ENCODE results near the gene PGK2. TPM values are rescaled to one million over a fixed set of nuclear protein-coding genes. Genes with fewer than 3 reads are reported as not detected.

Gene PGK2
- total and polyA plus RNA-seq, 2 donors from 2014 or later: not detected

- no peak for DNase-seq
- H3K9me3 ChIP-seq (ENCODE audit: control insufficient read depth in 2 of 3, insufficient read depth in 1 of 3, low read length in 3 of 3): no peaks in the 10 kb centered on the region
- H3K9ac ChIP-seq (ENCODE audit: low read length in 3 of 3): no peak overlapping the region
- H3K4me1 ChIP-seq (ENCODE audit: control insufficient read depth in 2 of 3, insufficient read depth in 2 of 3, low read depth in 1 of 3, low read length in 3 of 3): no peaks in the 10 kb centered on the region
- intact Hi-C loops (cut with DNase I): no loop called here
- no peak overlapping the region for H3K27ac ChIP-seq (ENCODE audit: low read depth in 2 of 2, low read length in 2 of 2)
- no peaks in the 10 kb centered on the region for H3K27me3 ChIP-seq (ENCODE audit: control insufficient read depth, insufficient read depth, low read length)
- TF ChIP-seq CTCF (IDR thresholded peaks at IDR 0.05; ENCODE audit: borderline replicate concordance, extremely low read depth, insufficient read depth): no peak
- no peak for FAIRE-seq
- no peak overlapping the region for H3K4me3 ChIP-seq (ENCODE audit: low read length in 3 of 3)
- H3K36me3 ChIP-seq (ENCODE audit: control insufficient read depth in 2 of 3, insufficient read depth in 3 of 3, low read length in 3 of 3): no peaks in the 10 kb centered on the region
These were observed 10.6 kb downstream of the PGK2 start for GRCh38 chr6:49776444-49776843.

GRCh38 chr6:49775043-49775442, 12.0 kb downstream of the PGK2 start:
- no peaks in the 10 kb centered on the region for H3K36me3 ChIP-seq (ENCODE audit: control insufficient read depth in 2 of 3, insufficient read depth in 3 of 3, low read length in 3 of 3)
- H3K27ac ChIP-seq (ENCODE audit: low read depth in 2 of 2, low read length in 2 of 2): no peak overlapping the region
- H3K27me3 ChIP-seq (ENCODE audit: control insufficient read depth, insufficient read depth, low read length): no peaks in the 10 kb centered on the region
- FAIRE-seq (no peak), DNase-seq (no peak)
- no peak overlapping the region for H3K9ac ChIP-seq (ENCODE audit: low read length in 3 of 3)
- H3K9me3 ChIP-seq (ENCODE audit: control insufficient read depth in 2 of 3, insufficient read depth in 1 of 3, low read length in 3 of 3): no peaks in the 10 kb centered on the region
- intact Hi-C loops (cut with DNase I): no loop called here
- TF ChIP-seq CTCF (IDR thresholded peaks at IDR 0.05; ENCODE audit: borderline replicate concordance, extremely low read depth, insufficient read depth): no peak
- H3K4me3 ChIP-seq (ENCODE audit: low read length in 3 of 3): no peak overlapping the region
- H3K4me1 ChIP-seq (ENCODE audit: control insufficient read depth in 2 of 3, insufficient read depth in 2 of 3, low read depth in 1 of 3, low read length in 3 of 3): no peaks in the 10 kb centered on the region

- intact Hi-C loops (cut with DNase I): no loop called here
- H3K27me3 ChIP-seq (ENCODE audit: control insufficient read depth, insufficient read depth, low read length): no peaks in the 10 kb centered on the region
- DNase-seq (no peak), FAIRE-seq (no peak)
- no peak overlapping the region for H3K27ac ChIP-seq (ENCODE audit: low read depth in 2 of 2, low read length in 2 of 2)
- H3K36me3 ChIP-seq (ENCODE audit: control insufficient read depth in 2 of 3, insufficient read depth in 3 of 3, low read length in 3 of 3): no peaks in the 10 kb centered on the region
- no peak overlapping the region for H3K4me3 ChIP-seq (ENCODE audit: low read length in 3 of 3)
- H3K9me3 ChIP-seq (ENCODE audit: control insufficient read depth in 2 of 3, insufficient read depth in 1 of 3, low read length in 3 of 3): no peaks in the 10 kb centered on the region
- H3K4me1 ChIP-seq (ENCODE audit: control insufficient read depth in 2 of 3, insufficient read depth in 2 of 3, low read depth in 1 of 3, low read length in 3 of 3): no peaks in the 10 kb centered on the region
- no peak overlapping the region for H3K9ac ChIP-seq (ENCODE audit: low read length in 3 of 3)
- TF ChIP-seq CTCF (IDR thresholded peaks at IDR 0.05; ENCODE audit: borderline replicate concordance, extremely low read depth, insufficient read depth): no peak
These were observed 14.8 kb downstream of the PGK2 start for GRCh38 chr6:49772285-49772684.

- FAIRE-seq (no peak), DNase-seq (peak in 2 of 5 donors; percentile 5 to 9)
These were observed 20.3 kb downstream of the PGK2 start for GRCh38 chr6:49766762-49767161.

More at GRCh38 chr6:49766762-49767161, 20.3 kb downstream of the PGK2 start:
- Histone ChIP-seq H3K4me1 (ENCODE audit: control insufficient read depth in 2 of 3, insufficient read depth in 2 of 3, low read depth in 1 of 3, low read length in 3 of 3) (no peaks in the 10 kb centered on the region), H3K9me3 (ENCODE audit: control insufficient read depth in 2 of 3, insufficient read depth in 1 of 3, low read length in 3 of 3) (no peaks in the 10 kb centered on the region), H3K27ac (ENCODE audit: low read depth in 2 of 2, low read length in 2 of 2) (no peak overlapping the region), H3K27me3 (ENCODE audit: control insufficient read depth, insufficient read depth, low read length) (no peaks in the 10 kb centered on the region), H3K4me3 (ENCODE audit: low read length in 3 of 3) (no peak overlapping the region), H3K9ac (ENCODE audit: low read length in 3 of 3) (no peak overlapping the region), H3K36me3 (ENCODE audit: control insufficient read depth in 2 of 3, insufficient read depth in 3 of 3, low read length in 3 of 3) (no peaks in the 10 kb centered on the region)
- intact Hi-C loops (cut with DNase I): no loop called here
- TF ChIP-seq CTCF (IDR thresholded peaks at IDR 0.05; ENCODE audit: borderline replicate concordance, extremely low read depth, insufficient read depth): no peak

All from kidney (tissue), 14 donors.